ENCODE measurements around the gene CTR9.
"Not testable (repeated sequence)": the region's sequence is repeated elsewhere in the genome, so short reads cannot be mapped to it uniquely, and the experiment has no call there.

The CTR9 gene

DNA sequence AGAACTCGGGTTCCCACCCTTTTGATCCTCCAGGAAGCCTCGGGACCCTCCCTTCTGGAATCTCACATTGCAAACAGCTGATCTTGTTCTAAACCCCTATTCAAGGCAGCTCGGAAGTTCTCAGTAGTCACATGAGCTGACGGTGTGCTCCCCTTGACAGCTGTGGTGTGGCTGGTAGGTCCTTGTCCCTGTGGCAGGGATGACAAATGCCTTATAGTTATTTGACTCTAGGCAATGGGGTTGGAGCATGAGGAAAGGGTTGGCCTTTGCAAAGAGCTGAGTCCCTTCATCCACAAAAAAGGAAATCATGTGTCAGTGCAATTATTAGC is 34.1 kb downstream of the CTR9 start:
- DNase-seq = no peak

DNA sequence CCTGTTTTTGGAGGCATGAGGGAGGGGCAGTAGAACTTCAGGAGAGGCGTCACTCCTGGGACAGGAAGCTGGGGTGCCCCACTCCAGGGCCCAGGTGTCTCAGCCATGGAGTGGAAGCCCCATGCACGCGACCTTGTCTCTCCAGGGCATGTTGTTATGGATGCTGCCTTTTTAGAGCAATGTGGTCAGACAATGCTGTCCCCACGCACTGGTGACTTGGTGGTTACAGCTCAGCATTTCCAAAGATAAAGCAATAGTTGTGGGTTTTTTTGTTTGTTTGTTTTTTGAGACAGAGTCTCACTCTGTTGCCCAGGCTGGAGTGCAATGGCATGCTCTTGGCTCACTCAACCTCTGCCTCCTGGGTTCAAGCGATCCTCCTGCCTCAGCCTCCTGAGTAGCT is 35.4 kb downstream of the CTR9 start:
- DNase-seq = no peak

DNA sequence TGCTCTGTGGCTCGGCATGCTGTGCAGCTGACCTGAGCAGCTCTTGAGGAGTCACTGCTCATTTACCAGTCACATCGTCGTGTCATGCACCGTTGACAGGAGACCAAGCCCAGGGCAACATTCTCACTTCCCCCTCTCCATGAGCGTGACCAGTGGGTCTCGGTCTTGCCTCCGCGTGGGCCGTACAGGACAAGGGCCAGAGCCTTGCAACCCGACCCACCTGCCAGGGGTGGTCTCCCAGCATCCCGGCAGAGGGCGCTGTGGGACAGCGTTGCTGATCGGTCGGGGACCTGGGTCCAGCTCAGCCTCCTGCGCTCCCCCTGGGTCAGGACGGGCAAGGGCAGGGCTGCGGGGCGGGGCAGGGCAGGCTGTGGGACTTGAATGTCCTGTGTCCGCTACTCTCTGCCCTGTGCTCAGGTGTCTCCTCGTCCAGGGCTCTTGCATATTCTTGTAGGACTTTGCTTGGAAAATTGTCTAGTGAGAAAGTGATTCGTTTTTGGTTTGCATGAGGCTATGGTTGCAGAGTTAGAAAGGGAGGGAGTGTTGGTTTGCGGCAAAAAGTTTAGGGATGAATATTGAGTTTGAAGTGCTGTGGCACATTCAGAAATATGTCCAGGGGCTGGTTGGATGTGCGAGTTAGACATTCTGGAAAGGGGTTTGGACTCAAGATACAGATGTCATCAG is 41.5 kb downstream of the CTR9 start:
- DNase-seq = peak; percentile 80 to 81

DNA sequence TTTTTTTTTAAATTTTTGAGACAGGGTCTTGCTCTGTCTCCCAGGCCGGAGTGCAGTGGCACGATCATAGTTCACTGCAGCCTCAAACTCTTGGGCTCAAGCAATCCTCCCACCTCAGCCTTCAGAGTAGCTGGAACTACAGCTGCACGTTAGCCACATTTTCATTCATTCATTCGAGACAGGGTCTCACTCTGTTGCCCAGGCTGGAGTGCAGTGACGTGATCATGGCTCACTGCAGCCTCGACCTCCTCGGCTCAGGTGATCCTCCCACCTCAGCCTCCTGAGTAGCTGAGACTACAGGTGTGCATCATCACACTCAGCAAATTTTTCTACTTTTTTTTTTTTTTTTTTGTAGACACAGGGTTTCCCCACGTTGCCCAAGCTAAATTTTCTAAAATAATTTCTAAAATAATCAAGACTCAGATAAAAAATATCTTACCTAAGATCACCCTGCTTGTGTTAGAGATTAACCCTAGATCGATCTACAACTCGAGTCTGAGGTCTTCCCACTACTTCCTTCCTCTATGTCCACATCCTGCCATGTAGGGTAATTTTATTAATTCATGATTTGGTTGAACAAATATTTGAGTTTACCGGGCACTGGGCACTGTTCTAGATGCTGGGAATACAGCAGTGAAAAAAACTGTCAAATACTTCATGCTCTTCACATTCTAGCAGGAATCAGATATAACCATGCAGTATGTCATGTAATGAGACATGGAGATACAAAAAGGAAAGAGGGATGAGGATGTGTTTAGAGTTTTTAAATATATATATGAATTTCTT is 42.6 kb downstream of the CTR9 start:
- DNase-seq = no peak

DNA sequence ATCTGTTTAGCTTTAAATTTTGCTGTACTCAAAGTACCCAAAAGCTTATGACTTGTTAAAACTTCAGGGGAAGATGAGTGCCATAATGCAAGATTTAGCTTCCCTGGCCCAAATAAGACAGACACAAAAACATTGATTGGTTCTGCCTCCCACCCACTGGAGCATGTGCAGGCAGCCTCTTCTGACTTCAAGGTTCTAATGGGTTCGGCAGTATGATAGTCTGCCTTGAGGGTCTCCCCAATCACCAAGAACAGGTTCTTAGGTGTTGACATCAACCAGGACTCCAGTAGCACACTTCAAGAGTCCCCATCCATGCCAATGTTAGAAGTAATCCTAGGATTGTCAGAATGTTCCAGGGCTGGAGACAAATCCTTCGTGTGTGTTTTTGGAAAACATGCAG is 45.1 kb downstream of the CTR9 start:
- DNase-seq = no peak

DNA sequence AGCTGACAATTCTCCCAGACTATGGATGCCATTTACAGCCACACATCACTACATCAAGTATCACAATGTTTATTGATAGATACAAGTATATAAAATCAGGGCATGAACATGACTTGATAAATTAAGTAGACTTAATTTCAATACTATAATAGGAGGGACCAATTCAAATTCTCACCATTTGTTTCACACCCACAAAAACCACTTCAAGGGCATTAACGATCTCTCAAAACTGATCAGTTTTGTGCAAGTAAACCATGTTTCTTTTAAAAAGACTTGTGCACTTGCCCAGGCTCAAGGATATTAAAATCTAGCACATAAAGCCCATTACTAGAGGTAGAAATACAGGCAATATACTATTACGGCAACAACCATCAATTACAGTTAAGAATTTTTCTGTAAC is 46.0 kb downstream of the CTR9 start:
- peak in 1 of 2 donors; percentile 51 for DNase-seq

DNA sequence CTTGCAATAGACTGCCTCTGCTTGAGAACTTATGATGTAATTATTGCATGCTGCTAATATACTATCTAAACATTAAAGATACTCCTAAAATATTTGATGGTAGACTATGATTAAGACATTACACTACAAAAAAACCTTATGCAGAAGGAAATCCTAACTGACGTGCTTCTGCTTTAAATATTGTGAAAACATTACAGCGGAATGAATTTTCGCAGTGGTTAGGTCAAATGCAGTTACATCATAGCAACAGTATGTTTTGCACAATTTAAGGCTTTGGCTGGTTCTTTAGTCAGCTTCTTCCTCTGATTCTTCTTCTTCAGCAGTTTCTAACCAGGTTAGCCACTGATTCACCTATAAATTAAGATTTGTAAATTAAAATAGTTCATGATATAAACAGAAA is 46.5 kb downstream of the CTR9 start:
- no peak for DNase-seq

DNA sequence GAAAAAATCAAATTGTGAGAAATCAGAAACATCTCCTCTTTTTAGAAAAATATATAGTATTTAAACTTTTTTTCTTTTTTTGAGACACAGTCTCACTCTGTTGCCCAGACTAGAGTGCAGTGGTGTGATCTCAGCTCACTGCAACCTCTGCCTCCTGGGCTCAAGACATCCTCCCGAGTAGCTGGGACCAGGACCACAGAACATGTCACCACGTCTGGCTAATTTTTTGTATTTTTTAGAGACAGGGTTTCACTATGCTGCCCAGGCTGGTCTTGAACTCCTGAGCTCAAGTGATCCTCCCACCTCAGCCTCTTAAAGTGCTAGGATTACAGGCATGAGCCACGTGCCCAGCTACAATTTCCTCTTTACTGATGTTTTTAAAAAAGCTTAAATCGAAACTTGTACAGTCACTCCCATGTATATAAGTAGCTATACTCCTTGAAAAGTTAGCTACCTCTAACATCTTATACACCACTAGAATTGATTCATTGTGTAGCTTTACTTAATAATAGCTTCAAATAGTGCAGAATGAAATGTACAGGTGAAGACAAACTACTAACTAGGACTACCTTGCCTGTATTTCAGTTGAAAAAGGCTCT is 47.4 kb downstream of the CTR9 start:
- no peak for DNase-seq

DNA sequence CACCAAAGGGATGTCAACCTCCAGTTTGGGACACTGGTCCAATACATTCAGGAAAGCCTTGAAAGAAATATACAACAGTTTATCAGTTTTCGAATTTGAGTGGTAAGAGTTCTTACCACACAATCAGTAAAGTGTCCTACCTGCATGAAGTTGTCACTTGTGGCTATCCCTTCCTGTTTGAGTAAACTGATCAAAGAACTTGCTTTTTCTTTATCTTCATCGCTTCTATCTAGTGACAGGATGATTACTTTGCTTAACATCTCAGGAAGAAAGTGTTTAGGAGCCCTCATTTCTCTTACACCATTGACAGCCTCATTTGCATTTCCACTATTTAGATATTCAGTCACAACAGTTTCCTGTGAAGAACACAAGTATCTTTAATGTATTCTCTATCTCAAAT is 49.2 kb downstream of the CTR9 start:
- peak in 1 of 2 donors; percentile 38 for DNase-seq

DNA sequence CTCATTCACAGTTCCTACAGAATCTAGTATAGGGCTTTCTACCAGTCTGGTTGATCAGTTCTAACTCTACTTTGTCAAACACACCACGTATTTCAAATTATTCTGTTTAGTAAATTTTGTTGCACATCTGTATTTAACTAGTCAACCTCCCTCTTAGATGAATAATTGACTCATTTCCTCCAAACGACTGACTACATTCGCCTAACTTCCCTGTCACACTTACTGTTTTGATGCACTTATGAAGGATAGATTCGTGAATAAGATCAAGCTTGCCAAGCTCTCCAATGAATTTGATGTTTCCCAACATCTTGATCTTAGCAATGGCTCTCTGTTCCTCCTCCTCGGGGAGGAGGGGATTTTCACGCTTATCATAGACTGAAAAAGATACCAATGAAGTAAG is 52.6 kb downstream of the CTR9 start:
- no peak for DNase-seq

DNA sequence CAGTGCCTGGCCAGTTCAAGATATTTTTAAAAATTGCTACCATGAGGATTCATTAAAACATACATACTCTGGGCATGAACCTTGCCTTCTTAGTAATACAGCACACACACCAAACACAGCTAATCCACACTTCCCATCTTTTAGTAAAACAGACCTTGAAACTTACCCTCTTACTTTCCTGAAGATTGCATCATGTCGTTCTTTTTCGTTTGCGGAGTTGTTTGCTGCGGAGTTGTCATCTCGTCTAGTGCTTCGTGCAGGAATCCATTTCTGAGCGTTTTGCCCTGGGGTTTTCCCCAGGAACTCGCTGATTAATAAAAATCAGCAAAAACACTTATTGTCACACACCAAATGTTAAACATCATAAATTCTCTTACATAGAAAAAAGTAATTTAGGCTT is 54.7 kb downstream of the CTR9 start:
- no peak for DNase-seq

DNA sequence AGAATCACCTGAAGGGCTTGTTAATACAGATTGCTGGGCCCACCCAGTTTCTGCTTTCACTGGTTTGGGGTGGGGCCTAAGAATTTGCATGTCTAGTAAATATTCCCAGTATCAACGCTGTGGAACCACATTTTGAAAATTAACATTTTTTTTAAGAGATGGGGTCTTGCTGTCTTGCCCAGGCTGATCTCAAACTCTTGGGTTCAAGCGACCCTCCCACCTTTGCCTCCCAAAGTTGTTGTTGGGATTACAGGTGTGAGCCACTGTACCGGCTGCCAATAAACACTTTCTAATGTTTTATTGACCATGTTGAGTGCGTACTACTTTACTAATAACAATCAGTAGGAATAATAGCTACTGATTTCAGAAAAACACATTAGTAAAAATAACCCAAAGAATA is 55.2 kb downstream of the CTR9 start:
- DNase-seq = no peak

DNA sequence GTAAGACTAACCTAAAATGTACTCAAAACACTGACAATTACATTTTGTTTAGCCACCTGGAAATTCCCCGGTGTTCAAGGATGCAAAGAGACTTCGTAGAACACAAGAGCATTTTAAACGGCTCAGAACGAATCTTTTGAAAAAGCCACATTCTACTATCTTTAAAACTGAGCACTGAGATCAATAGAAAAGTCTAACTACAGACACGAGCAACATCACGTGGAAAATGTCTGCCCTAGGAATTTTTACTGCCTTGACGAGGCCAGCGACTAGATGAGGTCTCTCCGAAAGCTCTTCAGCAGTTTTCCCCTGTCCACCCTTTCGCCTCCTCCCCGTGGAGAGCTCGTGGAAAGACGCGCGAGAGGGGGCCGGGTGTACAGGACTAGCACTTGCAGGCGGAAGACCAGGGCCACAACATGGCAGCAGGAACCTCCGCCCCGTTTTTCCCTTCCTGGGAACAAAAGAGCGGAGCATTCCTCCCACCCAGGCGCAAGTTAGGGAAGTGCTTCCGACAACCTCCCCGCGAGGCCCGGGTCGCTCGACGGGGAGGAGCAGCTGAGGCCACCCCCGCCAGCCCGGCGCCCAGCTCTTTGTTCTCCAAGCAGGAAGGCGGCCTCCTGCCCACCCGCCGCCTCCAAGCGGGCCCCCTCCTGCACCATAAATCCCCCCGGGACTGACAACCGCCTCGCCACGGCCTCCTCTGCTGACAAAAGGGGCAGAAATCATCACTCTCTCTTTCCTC is 56.6 kb downstream of the CTR9 start:
- peak; percentile 45 to 50 for DNase-seq

DNA sequence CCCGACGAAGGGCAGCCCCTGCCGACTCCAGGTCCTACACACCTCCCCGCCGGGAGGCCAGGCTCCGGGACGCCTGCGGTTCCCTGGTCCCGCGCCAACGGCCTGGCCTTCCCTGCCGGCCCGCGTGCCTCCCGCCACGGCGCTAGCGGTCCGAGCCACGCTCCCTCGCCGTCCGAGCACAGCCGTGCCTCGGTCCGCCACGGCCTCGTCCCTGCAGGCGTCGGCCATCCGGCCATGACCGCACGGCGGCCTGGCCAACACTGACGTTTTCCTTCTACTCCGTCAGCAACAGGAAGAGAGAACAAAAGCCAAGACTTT is 57.1 kb downstream of the CTR9 start:
- no peak for DNase-seq

DNA sequence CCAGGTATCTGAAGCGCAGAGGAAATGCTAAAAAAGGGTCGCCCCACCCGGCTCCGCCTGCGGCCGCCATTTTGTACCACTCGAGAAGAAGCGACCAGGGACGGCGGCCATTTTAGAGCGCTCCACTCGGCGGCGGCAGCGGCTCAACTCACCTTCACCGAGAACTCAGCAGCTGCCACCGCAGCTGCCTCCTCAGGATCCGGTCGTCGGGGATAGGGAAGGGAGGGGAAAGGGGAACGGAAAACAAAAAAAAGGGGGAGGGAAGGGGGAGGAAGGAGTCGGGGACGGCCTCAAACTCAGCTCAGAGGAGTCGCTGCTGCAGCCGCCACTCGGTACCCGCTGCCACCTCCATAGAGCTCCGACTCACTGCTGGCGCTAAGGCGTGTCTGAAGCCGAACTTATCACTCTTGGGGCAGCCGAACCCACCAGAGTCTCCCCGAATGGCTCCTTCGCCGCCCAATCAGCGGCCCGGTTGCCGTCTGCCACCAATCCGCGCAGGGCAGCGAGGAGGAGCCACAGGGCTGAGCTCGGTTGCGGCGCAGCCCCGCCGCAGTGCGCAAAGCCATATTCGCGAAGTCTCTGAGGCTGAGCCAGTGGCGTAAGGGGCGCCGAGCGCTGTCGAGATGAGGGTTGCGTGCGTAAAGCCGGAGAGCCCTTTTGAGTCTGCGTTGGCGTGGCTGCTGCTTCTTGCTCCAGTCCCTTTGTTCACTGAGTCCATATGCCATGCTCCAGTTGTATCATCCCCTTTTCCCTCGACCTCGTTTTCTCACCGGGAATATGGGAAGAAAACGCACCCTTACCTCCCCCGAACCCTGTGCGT is 57.7 kb downstream of the CTR9 start, which contains the start of gene EIF4G2:
TSS of gene EIF4G2 (minus strand) at position 374 of the 820 bp plus-strand sequence.
- peak; percentile 99 for DNase-seq

DNA sequence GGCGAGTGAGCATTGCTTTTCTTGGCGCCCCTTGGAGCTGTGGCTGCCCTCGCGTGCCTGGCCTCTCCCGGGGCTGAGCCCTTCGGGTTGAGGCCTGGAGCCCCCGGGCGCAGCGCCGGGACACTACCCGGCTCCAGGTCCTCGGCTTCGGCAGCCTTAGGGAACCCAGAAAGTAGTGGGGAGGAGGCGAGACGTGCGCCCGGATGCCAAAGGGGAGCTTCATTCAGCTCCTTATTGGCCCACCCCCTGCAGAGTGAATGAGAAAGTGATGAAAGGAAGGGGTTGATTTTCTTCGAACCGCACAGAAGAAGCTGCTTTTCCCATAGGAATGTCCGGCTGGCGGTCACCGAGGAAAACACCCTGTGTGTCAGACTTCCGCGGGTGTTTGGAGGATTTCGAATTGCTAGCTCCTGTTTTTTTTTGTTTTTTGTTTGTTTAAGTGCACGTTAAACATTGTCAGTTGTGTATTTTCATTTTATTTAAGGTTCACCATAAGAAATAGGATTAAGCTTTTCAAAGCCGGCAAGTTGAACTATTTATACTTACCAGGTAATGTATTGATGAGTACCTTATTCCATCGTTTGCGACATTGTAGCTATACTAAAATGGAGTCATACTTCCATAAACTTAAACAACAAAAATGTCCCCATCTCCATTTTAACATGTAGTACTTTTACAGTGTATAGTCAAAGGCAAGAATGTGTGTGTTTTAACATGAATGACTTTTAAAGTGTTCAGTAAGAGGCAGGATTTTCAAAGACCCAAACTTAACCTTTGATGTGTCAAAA is 58.5 kb downstream of the CTR9 start:
- peak; percentile 24 to 55 for DNase-seq

DNA sequence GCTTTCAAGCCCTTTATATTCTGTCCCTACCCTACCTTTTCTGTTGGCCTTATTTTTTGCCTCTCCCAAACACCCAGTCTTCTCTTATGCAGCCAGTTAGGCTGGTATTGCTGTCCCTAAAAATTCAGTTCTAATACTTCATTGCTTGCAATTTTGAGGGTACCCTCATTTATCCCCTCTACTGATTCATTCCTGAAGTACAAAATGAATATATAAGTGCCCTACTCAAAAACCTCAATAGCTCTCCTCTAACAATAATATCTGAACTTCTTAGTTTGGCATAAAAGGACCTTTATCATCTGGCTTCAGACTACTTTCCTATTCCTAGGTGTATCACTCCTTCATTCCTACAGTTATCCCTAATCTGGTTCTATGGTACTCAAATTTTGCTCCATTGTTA is 62.9 kb downstream of the CTR9 start:
- no peak for DNase-seq

DNA sequence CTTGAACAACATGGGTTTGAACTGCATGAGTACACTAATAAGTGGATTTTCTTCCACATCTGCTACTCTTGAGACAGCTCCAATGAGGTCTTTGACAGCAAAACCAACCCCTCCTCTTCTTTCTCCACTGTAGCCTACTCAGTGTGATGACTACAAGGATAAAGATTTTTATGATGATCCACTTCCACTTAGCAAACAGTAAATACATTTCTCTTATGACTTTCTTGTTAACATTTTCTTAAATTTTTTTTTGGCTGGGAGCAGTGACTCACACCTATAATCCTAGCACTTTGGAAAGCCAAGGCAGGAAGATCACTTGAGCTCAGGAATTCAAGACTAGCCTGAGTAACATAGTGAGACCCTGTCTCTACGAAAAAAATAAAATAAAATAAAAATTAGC is 67.5 kb downstream of the CTR9 start:
- no peak for DNase-seq

DNA sequence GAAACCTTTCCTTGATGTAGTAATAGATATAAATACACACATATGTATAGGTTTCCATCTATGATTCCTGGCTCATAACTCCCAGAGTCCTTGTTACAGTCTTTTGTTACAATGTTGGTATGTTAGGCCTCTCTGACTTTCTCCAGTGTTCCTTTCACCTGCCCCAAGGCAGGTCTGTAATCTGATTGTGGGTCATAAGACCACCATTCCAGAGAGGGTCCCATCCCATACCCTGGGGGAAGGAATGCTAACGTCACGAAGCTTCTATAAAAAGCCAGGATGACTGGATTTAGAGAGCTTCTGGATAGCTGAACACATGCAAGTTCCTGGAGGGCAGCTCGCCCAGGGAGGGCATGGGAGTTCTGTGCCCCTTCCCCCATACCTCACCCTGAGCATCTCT is 71.4 kb downstream of the CTR9 start:
- not testable (repeated sequence) for DNase-seq

DNA sequence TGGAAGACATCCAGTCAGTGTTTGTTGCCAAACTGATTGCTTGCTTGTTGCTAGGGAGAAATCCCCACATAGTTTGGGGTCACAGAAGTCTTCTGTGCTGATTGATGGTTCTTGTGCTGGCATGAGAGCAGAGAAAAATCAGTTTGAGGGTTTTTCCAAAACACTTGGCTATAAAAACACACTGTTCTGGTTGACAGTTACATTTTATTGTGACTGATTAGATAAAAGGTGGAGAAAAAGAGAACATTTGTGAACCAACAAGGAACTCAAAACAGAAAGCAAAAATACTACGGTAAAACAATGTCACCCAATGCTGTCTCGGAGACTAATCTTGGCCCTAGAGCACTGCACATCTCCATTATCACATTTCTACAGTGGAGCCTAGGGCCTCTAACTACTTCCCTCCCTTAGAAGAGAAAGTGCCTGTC is 72.1 kb downstream of the CTR9 start:
- DNase-seq = no peak

DNA sequence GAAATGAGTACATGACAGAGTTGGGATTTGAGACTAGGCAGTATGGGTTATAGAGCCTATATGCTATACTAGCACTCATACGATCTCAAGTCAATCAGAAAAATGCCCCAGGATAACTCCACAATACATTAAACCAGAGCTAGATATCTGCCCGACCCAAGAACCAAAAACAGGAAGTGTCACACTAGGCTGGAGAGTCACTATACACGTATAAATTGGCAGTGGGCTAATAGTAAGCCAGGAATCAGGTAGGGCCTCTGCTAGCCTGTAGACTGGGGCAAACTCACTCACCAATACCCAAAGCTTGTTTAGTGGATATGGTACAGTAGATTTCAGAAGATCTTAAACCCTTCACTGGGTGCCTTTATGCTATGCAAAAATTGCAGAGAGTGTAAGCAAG is 73.8 kb downstream of the CTR9 start:
- peak in 1 of 2 donors; percentile 20 for DNase-seq

DNA sequence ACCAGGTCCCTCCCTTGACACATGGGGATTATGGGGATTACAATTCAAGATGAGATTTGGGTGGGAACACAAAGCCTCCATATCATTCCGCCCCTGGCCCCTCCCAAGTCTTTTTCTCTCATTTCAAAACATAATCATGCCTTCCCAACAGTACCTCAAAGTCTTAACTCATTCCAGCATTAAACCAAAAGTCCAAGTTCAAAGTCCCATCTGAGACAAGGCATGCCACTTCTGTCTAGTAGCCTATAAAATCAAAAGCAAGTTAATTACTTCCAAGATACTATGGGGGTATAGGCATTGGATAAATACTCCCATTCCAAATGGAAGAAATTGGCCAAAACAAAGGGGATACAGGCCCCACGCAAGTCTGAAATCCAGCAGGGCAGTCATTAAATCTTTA is 77.4 kb downstream of the CTR9 start:
- DNase-seq = no peak
